Activated CD4-positive, alpha-beta T cell treated with anti-CD3 and anti-CD28 coated beads for 36 hours (primary cell): ENCODE data around the gene FMN1. TPM values are rescaled to one million over a fixed set of nuclear protein-coding genes. Genes with fewer than 3 reads are reported as not detected.

Source experiments
- ATAC-seq: fragments of 200-7000 bp; cut with Tn5 transposase; one replicate; pipeline ENCODE4 v1.10.0; 2021; ENCODE audit warnings: mild to moderate bottlenecking, moderate library complexity
- CTCF ChIA-PET: fragments of 350-600 bp; sonication (Branson Sonifier 250); formaldehyde crosslinking; loops from one replicate; lab custom pipeline; 2021; ENCODE audit warnings: antibody characterized with exemption; lab: Charles Lee
- POLR2A ChIA-PET: fragments of 350-600 bp; sonication (Branson Sonifier 250); formaldehyde crosslinking; loops from one replicate; lab custom pipeline; 2021; ENCODE audit warnings: antibody characterized with exemption, inconsistent platforms; lab: Charles Lee
- DNase-seq: peaks from one replicate; pipeline ENCODE4 v3.0.0-alpha.2; 2020
- H3K27ac Mint-ChIP-seq: one replicate; pipeline ENCODE4 v1.8.0; 2021; ENCODE audit warnings: mixed read lengths
- H3K27me3 Mint-ChIP-seq: one replicate; pipeline ENCODE4 v1.8.0; 2021; ENCODE audit warnings: mixed read lengths
- H3K36me3 Mint-ChIP-seq: one replicate; pipeline ENCODE4 v1.8.0; 2021; ENCODE audit warnings: low read depth, mixed read lengths
- H3K4me1 Mint-ChIP-seq: one replicate; pipeline ENCODE4 v1.8.0; 2021; ENCODE audit warnings: mixed read lengths
- H3K4me3 Mint-ChIP-seq: one replicate; pipeline ENCODE4 v1.8.0; 2021; ENCODE audit warnings: mild to moderate bottlenecking, moderate library complexity, mixed read lengths
- H3K9me3 Mint-ChIP-seq: one replicate; pipeline ENCODE4 v1.8.0; 2021; ENCODE audit warnings: low read depth, mixed read lengths
- intact Hi-C, 2 experiments: fragments of 100-400 bp; cut with DNase I in 1 of 2; cut with micrococcal nuclease in 1 of 2; formaldehyde crosslinking; loops; one replicate each; pipeline versions ENCODE4 v1.14.2 to v1.15.1; 2022 to 2024; cut with DNase I, micrococcal nuclease
- total RNA-seq, 2 experiments: library from RNA; stranded (reverse); gene quantifications; one replicate each; pipeline ENCODE4 v1.2.3, GENCODE V29; 2021

The FMN1 gene
- total RNA-seq, 2 experiments from 2014 or later: 0.09 to 0.21 TPM

DNA sequence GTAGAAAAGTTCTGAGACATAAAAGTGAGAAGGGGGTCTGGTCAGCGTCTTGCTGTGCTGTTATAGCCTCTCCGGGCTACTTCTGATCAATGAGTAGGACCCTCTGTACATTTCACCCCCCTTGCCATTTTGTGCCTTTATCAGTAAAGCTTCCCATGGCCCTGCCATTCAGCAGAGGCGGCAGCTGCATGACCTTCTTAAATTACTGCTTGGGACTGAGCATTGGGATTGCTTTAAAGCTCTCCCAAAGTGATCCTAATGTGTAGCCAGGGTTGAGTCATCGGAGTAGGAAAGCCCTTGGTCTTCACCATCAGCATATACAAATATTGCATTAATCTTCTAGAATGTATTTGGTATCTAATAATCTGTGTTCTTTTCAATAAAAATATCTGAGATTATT, 70.2 kb downstream of the FMN1 start:
- ATAC-seq (no peak), DNase-seq (no peak)
- Mint-ChIP-seq H3K27ac (no peak overlapping the region), H3K9me3 (peaks cover 5% of the 10 kb centered on the region), H3K4me1 (peaks cover 28% of the 10 kb centered on the region), H3K27me3 (no peaks in the 10 kb centered on the region), H3K36me3 (no peaks in the 10 kb centered on the region), H3K4me3 (no peak overlapping the region)
- CTCF ChIA-PET: interaction anchor here (0.8 to 1.3 kb wide), 2 partner anchors 37 to 103 kb away, joined by 3 to 4 read pairs; no protein-coding TSS in a partner anchor
- POLR2A ChIA-PET: no interaction called here
- intact Hi-C loops: no loop called here

DNA sequence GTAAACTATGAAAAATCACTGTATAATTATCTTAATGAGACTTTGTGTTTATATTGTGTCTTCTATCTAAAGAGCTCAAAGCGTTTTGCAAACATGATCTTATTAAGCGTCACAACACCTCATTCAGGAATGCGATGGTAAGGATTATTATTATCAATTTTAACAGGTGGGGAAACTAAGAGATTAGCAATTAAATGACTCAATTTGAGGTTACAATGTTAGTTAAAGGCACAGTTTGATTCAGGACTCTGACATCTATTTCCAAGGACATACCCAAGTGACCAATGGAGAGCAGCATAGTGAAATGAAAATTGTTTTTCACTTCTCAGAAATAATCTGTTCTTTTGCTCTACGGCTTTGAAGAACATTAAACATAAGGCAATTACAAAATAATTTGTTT, 74.6 kb downstream of the FMN1 start:
- ChIA-PET POLR2A (no interaction called here), CTCF (interaction anchor here (0.6 to 0.8 kb wide), 2 partner anchors 15 to 20 kb away, joined by 3 read pairs; no protein-coding TSS in a partner anchor)
- H3K4me1 Mint-ChIP-seq: peaks cover 1% of the 10 kb centered on the region
- no peak overlapping the region for H3K27ac Mint-ChIP-seq
- no peaks in the 10 kb centered on the region for H3K9me3 Mint-ChIP-seq
- no peak overlapping the region for H3K4me3 Mint-ChIP-seq
- ATAC-seq: no peak
- H3K36me3 Mint-ChIP-seq: no peaks in the 10 kb centered on the region
- no peak for DNase-seq
- no peaks in the 10 kb centered on the region for H3K27me3 Mint-ChIP-seq
- intact Hi-C loops: loop anchor here in 1 of 2 experiments (2.0 kb wide), 2 partner anchors 13 to 17 kb away; no protein-coding TSS in a partner anchor

DNA sequence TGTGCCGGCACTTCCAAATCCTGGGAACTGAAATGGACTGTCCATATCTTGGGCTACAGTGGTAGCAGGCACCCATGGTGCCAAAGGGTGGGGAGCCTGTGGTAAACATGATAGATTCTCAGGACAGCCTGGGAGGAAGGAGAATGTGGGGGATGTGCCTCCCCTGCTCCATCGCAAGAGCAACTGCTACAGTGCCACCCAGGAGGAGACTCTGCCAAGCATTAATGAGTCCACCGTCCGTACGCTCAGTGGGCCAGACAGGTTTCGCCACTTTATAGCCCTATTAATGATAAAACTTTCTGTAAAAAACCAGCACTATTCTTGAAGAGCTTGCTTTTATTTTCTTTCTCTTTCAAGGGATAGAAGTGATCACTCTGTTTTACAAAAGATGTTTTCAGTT, 75.2 kb downstream of the FMN1 start:
- DNase-seq (no peak), ATAC-seq (no peak)
- Mint-ChIP-seq H3K9me3 (no peaks in the 10 kb centered on the region), H3K27ac (no peak overlapping the region), H3K36me3 (no peaks in the 10 kb centered on the region), H3K27me3 (no peaks in the 10 kb centered on the region), H3K4me1 (peaks cover under 1% of the 10 kb centered on the region), H3K4me3 (no peak overlapping the region)
- ChIA-PET POLR2A (no interaction called here), CTCF (interaction anchor here (0.6 to 0.8 kb wide), 2 partner anchors 14 to 21 kb away, joined by 3 read pairs; no protein-coding TSS in a partner anchor)
- intact Hi-C loops: loop anchor here in 1 of 2 experiments (2.0 kb wide), 1 partner anchor 18 kb away; no protein-coding TSS in a partner anchor

DNA sequence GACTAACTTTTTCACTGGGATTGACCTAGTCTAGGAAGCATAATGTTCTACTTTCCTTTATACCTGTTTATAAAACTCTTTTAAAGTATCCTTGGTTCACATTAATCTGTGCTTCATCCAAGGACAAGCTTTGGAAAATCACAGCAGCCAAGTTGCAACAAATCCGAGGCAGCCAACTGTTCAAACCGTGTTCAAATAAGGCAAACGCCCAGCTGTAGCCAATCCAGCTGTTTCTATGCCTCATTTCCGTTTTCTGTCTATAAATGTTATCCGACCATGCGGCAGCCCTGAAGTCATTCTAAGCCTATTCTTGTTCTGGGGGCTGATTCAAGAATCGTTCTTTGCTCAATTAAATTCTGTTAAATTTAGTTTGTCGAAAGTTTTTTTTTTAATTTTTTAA, 78.3 kb downstream of the FMN1 start:
- intact Hi-C loops: no loop called here
- Mint-ChIP-seq H3K27ac (no peak overlapping the region), H3K9me3 (no peaks in the 10 kb centered on the region), H3K27me3 (no peaks in the 10 kb centered on the region), H3K4me3 (no peak overlapping the region), H3K4me1 (no peaks in the 10 kb centered on the region), H3K36me3 (no peaks in the 10 kb centered on the region)
- no peak for DNase-seq
- POLR2A ChIA-PET: no interaction called here
- no peak for ATAC-seq
- CTCF ChIA-PET: interaction anchor here (0.5 kb wide), 1 partner anchor 565 kb away, joined by 3 read pairs; no protein-coding TSS in a partner anchor

- ATAC-seq (no peak), DNase-seq (no peak)
- Mint-ChIP-seq H3K36me3 (no peaks in the 10 kb centered on the region), H3K9me3 (no peaks in the 10 kb centered on the region), H3K4me3 (no peak overlapping the region), H3K4me1 (no peaks in the 10 kb centered on the region), H3K27me3 (no peaks in the 10 kb centered on the region), H3K27ac (no peak overlapping the region)
- intact Hi-C loops: no loop called here
- ChIA-PET POLR2A (no interaction called here), CTCF (no interaction called here)
These were observed 79.2 kb downstream of the FMN1 start for GRCh38 chr15:33115191-33115861.

- intact Hi-C loops: no loop called here
- no peaks in the 10 kb centered on the region for H3K4me1 Mint-ChIP-seq
- no peak for ATAC-seq
- ChIA-PET POLR2A (no interaction called here), CTCF (interaction anchor here (0.6 kb wide), 1 partner anchor 236 kb away, joined by 3 read pairs; no protein-coding TSS in a partner anchor)
- no peaks in the 10 kb centered on the region for H3K27me3 Mint-ChIP-seq
- H3K36me3 Mint-ChIP-seq: no peaks in the 10 kb centered on the region
- no peak overlapping the region for H3K27ac Mint-ChIP-seq
- H3K9me3 Mint-ChIP-seq: no peaks in the 10 kb centered on the region
- DNase-seq: no peak
- H3K4me3 Mint-ChIP-seq: no peak overlapping the region
These were observed 80.2 kb downstream of the FMN1 start for GRCh38 chr15:33114374-33114717.

DNA sequence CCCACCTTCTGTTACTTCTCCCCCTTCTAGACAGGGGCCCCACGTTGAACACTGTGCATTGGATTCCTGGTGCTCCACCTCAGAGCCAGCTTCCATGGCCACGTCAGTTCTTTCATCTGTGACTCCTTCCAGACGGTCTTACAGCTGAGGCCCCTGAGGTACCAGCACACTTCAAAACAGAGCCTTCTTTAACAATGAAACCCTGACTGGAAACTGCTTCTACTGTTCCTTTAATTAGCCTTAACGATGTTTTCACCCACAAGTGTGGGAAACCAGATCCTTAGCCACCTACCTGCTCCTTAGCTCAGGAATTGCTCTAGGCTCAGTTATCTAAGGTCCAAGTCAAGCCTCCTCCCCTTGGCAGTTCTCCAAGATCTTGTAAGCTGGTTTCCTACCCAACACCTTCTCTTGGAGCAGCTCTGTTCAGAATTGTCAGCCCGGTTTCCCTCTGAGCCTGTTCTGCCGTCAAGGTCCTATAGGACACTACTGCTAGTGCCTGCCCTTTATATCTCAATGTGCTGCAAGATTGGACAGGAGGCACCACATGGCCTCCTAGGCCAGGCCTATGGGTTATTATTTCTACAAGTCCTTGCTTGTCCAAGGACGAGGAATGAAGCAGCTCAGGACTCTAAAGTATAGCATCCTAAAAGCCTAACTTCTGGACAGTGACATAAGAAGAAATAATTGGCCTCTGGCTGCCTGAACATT, 80.7 kb downstream of the FMN1 start:
- no peak overlapping the region for H3K4me3 Mint-ChIP-seq
- ATAC-seq: no peak
- no peaks in the 10 kb centered on the region for H3K36me3 Mint-ChIP-seq
- POLR2A ChIA-PET: no interaction called here
- no peaks in the 10 kb centered on the region for H3K9me3 Mint-ChIP-seq
- no peaks in the 10 kb centered on the region for H3K27me3 Mint-ChIP-seq
- no peaks in the 10 kb centered on the region for H3K4me1 Mint-ChIP-seq
- H3K27ac Mint-ChIP-seq: no peak overlapping the region
- CTCF ChIA-PET: interaction anchor here (0.6 to 1.3 kb wide), 2 partner anchors 18 to 236 kb away, joined by 3 to 5 read pairs; no protein-coding TSS in a partner anchor
- no peak for DNase-seq
- intact Hi-C loops: no loop called here

DNA sequence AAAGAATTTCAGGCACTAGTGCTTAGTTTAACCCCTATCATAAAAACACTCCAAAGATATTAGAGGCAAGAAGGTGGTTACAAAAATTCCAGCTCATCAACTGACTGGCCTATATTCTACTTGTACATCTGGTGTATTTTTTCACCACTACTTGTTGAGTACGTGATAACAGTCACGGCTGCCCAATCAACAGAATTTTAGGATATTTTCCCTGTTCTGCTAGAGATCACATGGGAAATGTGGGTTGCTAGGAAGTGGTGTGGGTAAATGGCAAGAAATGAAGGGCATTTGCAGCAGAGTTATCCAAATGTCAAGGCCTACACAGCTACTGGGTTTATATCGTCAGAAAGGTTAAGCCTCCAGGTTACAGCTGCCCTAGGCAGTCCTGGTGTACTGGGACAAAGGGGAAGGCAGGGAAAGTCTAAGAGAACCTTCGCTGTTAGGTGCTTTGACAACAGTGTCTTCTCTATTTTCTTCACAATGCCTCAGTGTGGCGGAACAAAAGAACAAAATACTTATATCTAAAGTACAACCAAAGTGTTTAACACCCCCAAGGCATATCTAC, 81.9 kb downstream of the FMN1 start:
- POLR2A ChIA-PET: no interaction called here
- H3K4me3 Mint-ChIP-seq: no peak overlapping the region
- H3K4me1 Mint-ChIP-seq: no peaks in the 10 kb centered on the region
- H3K36me3 Mint-ChIP-seq: no peaks in the 10 kb centered on the region
- H3K27me3 Mint-ChIP-seq: no peaks in the 10 kb centered on the region
- no peak for DNase-seq
- H3K9me3 Mint-ChIP-seq: no peaks in the 10 kb centered on the region
- intact Hi-C loops: no loop called here
- CTCF ChIA-PET: interaction anchor here (0.9 to 1.3 kb wide), 2 partner anchors 19 to 20 kb away, joined by 4 to 5 read pairs; no protein-coding TSS in a partner anchor
- no peak overlapping the region for H3K27ac Mint-ChIP-seq
- no peak for ATAC-seq

GRCh38 chr15:33111041-33111451, 83.5 kb downstream of the FMN1 start:
- Mint-ChIP-seq H3K27me3 (no peaks in the 10 kb centered on the region), H3K4me3 (no peak overlapping the region), H3K9me3 (no peaks in the 10 kb centered on the region), H3K36me3 (no peaks in the 10 kb centered on the region), H3K27ac (no peak overlapping the region), H3K4me1 (no peaks in the 10 kb centered on the region)
- intact Hi-C loops: no loop called here
- DNase-seq (no peak), ATAC-seq (no peak)
- ChIA-PET POLR2A (no interaction called here), CTCF (interaction anchor here (0.8 to 1.1 kb wide), 2 partner anchors 12 to 15 kb away, joined by 3 to 4 read pairs; no protein-coding TSS in a partner anchor)

DNA sequence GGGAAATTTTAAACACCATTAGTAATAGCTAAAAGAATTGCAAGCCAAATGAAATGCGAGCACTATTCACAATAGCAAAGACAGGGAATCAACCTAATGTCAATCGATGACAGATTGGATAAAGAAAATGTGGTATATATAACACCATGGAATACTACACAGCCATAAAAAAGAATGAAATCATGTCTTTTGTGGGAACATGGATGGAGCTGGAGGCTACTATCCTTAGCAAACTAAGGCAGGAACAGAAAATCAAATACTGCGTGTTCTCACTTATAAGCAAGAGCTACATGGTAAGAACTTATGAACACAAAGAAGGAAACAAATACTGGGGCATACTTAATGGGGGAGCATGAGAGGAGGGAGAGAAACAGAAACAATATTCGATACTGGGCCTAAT, 85.2 kb downstream of the FMN1 start:
- DNase-seq (no peak), ATAC-seq (no peak)
- Mint-ChIP-seq H3K27me3 (no peaks in the 10 kb centered on the region), H3K9me3 (no peaks in the 10 kb centered on the region), H3K4me3 (no peak overlapping the region), H3K27ac (no peak overlapping the region), H3K36me3 (no peaks in the 10 kb centered on the region), H3K4me1 (peaks cover 10% of the 10 kb centered on the region)
- ChIA-PET POLR2A (no interaction called here), CTCF (interaction anchor here (0.6 kb wide), 1 partner anchor 17 kb away, joined by 3 read pairs; no protein-coding TSS in a partner anchor)
- intact Hi-C loops: loop anchor here in 1 of 2 experiments (5.0 kb wide), 1 partner anchor 62 kb away; no protein-coding TSS in a partner anchor

- H3K4me3 Mint-ChIP-seq: no peak overlapping the region
- H3K27me3 Mint-ChIP-seq: no peaks in the 10 kb centered on the region
- POLR2A ChIA-PET: no interaction called here
- intact Hi-C loops: loop anchor here in 1 of 2 experiments (5.0 kb wide), 1 partner anchor 61 kb away; no protein-coding TSS in a partner anchor
- peaks cover 18% of the 10 kb centered on the region for H3K4me1 Mint-ChIP-seq
- DNase-seq: no peak
- no peak for ATAC-seq
- no peaks in the 10 kb centered on the region for H3K36me3 Mint-ChIP-seq
- no peak overlapping the region for H3K27ac Mint-ChIP-seq
- CTCF ChIA-PET: interaction anchor here (0.6 to 0.7 kb wide), 2 partner anchors 16 to 22 kb away, joined by 3 read pairs; no protein-coding TSS in a partner anchor
- H3K9me3 Mint-ChIP-seq: no peaks in the 10 kb centered on the region
These were observed 86.0 kb downstream of the FMN1 start for GRCh38 chr15:33108518-33108917.
